HL-60 (cell line): ENCODE data around the gene TRIP4.
A peak's percentile ranks its signal among the peaks of the same experiment; 100 is the strongest.

Experiments
- DNase-seq, 2 experiments: peaks; one replicate each; pipeline ENCODE4 v3.0.0-alpha.2; 2010 to 2020; ENCODE audit warnings: low read depth in 1 of 2, low spot score in 1 of 2
- H3K27ac ChIP-seq: fragments of 250-450 bp; sonication (Bioruptor Pico); replicated peaks from 2 replicates; pipeline ENCODE4 v1.5.1; 2020; ENCODE audit warnings: mild to moderate bottlenecking, moderate library complexity
- H3K27me3 ChIP-seq: fragments of 250-450 bp; sonication (Bioruptor Pico); 2 replicates; pipeline ENCODE4 v1.5.1; 2021; ENCODE audit warnings: mild to moderate bottlenecking, moderate library complexity; ENCODE audit not compliant: insufficient read depth, poor library complexity, severe bottlenecking
- H3K4me3 ChIP-seq: replicated peaks from 2 replicates; pipeline ENCODE4 v1.5.1; 2011; ENCODE audit warnings: mild to moderate bottlenecking, control low read depth, low read length; ENCODE audit not compliant: insufficient read depth
- GABPA ChIP-seq: IDR thresholded peaks from 2 replicates; pipeline ENCODE4 v1.6.1; 2012; ENCODE audit warnings: low read depth
- POLR2AphosphoS5 ChIP-seq: IDR thresholded peaks from 2 replicates; pipeline ENCODE4 v1.6.1; 2012; ENCODE audit warnings: low read depth
- SPI1 ChIP-seq: IDR thresholded peaks from 2 replicates; pipeline ENCODE4 v1.6.1; 2012; ENCODE audit warnings: low read depth, mild to moderate bottlenecking, borderline replicate concordance
- long read RNA-seq: library from polyadenylated mRNA; unstranded; transcript quantifications from one replicate; pipeline ENCODE4 v2.0.0, GENCODE V29; 2020
- TF ChIP-seq, protein P1 (sequence below): IDR thresholded peaks from 2 replicates; pipeline ENCODE4 v1.6.1; 2012; ENCODE audit warnings: low read depth; ENCODE audit not compliant: insufficient replicate concordance
- TF ChIP-seq, protein P2 (sequence below): IDR thresholded peaks from one replicate; pipeline ENCODE4 v1.5.1; 2011; ENCODE audit warnings: low read length, control low read depth, inconsistent platforms; ENCODE audit not compliant: insufficient read depth

TRIP4 gene
- long read RNA-seq, transcript TRIP4-201 (13 exons, 2,045 nt) = major isoform, 118 of 162 reads
- long read RNA-seq, partial matches to known transcripts = 11 of 162 reads
- long read RNA-seq, other reads (novel, unspliced or antisense) = 33 of 162 reads

DNA sequence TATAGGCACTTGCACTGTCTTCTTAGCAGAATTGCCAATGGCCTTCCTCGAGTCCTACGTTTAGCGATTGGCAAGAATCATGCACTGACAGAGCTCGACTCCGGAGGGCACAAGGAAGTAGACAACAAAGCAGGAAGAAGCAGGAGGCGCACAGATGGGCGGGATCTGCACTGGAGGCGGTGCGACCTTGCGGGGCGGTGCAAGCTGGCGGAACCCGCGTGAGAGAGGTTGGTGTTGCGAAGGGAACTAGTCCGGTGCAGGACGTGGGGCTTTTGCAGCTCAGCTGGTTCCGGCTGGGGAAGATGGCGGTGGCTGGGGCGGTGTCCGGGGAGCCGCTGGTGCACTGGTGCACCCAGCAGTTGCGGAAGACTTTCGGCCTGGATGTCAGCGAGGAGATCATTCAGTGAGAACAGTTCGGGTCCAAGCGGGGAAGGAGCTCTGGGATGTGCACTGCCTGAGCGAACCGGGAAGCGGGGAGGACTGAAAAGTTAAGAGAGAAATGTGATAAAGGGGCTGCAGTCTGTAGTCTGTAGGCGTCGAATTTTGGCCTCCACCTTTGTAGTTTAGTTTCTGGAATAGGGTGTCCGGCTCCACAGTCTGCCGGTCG lies at the start of gene TRIP4:
TRIP4 (plus strand) TSS at position 275 of the 607 bp plus-strand sequence; CDS start at position 303, 28 bp downstream.
- peak within 1 kb of the TSS; percentile 82 for H3K4me3 ChIP-seq
- H3K27ac ChIP-seq = peak within 1 kb of the TSS; percentile 88
- TF ChIP-seq SPI1 (peak; percentile 37; the same call in 1 of the 2 replicates), POLR2AphosphoS5 (peak; percentile 96), GABPA (peak; percentile 99)
- TF ChIP-seq, protein P1, sequence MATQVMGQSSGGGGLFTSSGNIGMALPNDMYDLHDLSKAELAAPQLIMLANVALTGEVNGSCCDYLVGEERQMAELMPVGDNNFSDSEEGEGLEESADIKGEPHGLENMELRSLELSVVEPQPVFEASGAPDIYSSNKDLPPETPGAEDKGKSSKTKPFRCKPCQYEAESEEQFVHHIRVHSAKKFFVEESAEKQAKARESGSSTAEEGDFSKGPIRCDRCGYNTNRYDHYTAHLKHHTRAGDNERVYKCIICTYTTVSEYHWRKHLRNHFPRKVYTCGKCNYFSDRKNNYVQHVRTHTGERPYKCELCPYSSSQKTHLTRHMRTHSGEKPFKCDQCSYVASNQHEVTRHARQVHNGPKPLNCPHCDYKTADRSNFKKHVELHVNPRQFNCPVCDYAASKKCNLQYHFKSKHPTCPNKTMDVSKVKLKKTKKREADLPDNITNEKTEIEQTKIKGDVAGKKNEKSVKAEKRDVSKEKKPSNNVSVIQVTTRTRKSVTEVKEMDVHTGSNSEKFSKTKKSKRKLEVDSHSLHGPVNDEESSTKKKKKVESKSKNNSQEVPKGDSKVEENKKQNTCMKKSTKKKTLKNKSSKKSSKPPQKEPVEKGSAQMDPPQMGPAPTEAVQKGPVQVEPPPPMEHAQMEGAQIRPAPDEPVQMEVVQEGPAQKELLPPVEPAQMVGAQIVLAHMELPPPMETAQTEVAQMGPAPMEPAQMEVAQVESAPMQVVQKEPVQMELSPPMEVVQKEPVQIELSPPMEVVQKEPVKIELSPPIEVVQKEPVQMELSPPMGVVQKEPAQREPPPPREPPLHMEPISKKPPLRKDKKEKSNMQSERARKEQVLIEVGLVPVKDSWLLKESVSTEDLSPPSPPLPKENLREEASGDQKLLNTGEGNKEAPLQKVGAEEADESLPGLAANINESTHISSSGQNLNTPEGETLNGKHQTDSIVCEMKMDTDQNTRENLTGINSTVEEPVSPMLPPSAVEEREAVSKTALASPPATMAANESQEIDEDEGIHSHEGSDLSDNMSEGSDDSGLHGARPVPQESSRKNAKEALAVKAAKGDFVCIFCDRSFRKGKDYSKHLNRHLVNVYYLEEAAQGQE = peak; percentile 35
- TF ChIP-seq, protein P2, sequence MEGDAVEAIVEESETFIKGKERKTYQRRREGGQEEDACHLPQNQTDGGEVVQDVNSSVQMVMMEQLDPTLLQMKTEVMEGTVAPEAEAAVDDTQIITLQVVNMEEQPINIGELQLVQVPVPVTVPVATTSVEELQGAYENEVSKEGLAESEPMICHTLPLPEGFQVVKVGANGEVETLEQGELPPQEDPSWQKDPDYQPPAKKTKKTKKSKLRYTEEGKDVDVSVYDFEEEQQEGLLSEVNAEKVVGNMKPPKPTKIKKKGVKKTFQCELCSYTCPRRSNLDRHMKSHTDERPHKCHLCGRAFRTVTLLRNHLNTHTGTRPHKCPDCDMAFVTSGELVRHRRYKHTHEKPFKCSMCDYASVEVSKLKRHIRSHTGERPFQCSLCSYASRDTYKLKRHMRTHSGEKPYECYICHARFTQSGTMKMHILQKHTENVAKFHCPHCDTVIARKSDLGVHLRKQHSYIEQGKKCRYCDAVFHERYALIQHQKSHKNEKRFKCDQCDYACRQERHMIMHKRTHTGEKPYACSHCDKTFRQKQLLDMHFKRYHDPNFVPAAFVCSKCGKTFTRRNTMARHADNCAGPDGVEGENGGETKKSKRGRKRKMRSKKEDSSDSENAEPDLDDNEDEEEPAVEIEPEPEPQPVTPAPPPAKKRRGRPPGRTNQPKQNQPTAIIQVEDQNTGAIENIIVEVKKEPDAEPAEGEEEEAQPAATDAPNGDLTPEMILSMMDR = no peak
- peak; percentile 93 to 99 for DNase-seq
- H3K27me3 ChIP-seq = no peaks in the 10 kb centered on the region

DNA sequence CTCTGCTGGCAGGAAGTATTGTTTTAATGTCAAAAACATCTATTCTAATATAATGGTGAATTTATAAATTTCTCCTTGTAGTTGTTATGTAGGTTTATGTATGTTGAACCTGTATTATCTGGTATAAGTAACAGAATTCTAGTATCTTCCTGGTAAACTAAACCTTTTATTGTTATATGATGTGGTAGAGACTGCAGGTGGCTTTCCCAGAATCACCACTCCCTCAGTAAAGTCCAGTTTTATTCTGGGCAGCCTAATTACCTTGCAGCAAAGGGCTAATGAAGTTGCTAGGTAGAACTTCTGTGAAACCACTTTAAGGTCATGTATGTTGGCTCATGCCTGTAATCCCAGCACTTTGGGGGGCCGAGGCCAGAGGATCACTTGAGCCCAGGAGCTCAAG lies 47.3 kb upstream of the TRIP4 start:
- H3K27me3 ChIP-seq = no peaks in the 10 kb centered on the region
- H3K27ac ChIP-seq = no peak overlapping the region
- TF ChIP-seq POLR2AphosphoS5 (no peak), SPI1 (no peak), GABPA (no peak)
- TF ChIP-seq, protein P1 = no peak
- TF ChIP-seq, protein P2 = no peak
- H3K4me3 ChIP-seq = no peak overlapping the region
- no peak for DNase-seq

DNA sequence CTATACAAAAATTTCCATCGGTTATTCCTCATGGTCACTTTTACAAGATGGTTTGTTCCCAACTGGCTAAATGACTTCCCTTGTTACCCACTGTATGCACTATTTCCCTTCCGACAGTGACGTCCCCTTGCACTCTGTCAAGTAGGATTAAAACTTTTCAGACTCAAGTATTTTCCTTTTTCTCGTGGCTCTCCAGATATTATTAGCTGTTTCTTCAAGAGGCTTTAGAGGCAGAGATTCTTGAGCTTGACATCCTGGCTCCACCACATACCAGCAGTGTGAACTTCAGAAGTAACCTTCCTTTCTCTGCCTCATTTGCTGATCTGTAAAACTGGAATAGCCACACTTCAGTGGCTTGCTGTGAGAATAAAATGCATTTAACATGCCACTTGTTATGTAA lies 45.7 kb upstream of the TRIP4 start:
- TF ChIP-seq GABPA = no peak
- TF ChIP-seq, protein P1 = no peak
- no peak for TF ChIP-seq POLR2AphosphoS5
- no peak for TF ChIP-seq SPI1
- TF ChIP-seq, protein P2 = no peak
- no peak for DNase-seq
- Histone ChIP-seq H3K4me3 (no peak overlapping the region), H3K27me3 (no peaks in the 10 kb centered on the region), H3K27ac (no peak overlapping the region)
